Astrocyte (in vitro differentiated cells and primary cell): ENCODE measurements around the gene CCDC102A. TPM values are rescaled to one million over a fixed set of nuclear protein-coding genes. Genes with fewer than 3 reads are reported as not detected.

Source experiments
- DNase-seq: peaks from one replicate; pipeline ENCODE4 v3.0.0-alpha.2; 2010; ENCODE audit warnings: low read depth
- FAIRE-seq: peaks from 2 replicates; lab custom pipeline; 2011; peaks lifted over from hg19 to GRCh38; lab: Jason Lieb, UNC
- H2AFZ ChIP-seq: 2 replicates; pipeline ENCODE4 v1.6.0; 2012; ENCODE audit warnings: low read depth, low read length, inconsistent platforms
- H3K27ac ChIP-seq: 2 replicates; pipeline ENCODE4 v1.5.1; 2011; ENCODE audit warnings: low read depth, low read length, inconsistent platforms
- H3K27me3 ChIP-seq: 2 replicates; pipeline ENCODE4 v1.6.0; 2011; ENCODE audit warnings: low read length, inconsistent platforms; ENCODE audit not compliant: insufficient read depth
- H3K36me3 ChIP-seq: 2 replicates; pipeline ENCODE4 v1.5.1; 2011; ENCODE audit warnings: low read length, inconsistent platforms; ENCODE audit not compliant: insufficient read depth
- H3K4me1 ChIP-seq: 2 replicates; pipeline ENCODE4 v1.5.1; 2011; ENCODE audit warnings: low read length, inconsistent platforms; ENCODE audit not compliant: insufficient read depth
- H3K4me2 ChIP-seq: 2 replicates; pipeline ENCODE4 v1.6.0; 2012; ENCODE audit warnings: low read length, inconsistent platforms
- H3K4me3 ChIP-seq: 2 replicates; pipeline ENCODE4 v1.5.1; 2011; ENCODE audit warnings: low read depth, mild to moderate bottlenecking, low read length, inconsistent platforms; ENCODE audit not compliant: insufficient read depth
- H3K79me2 ChIP-seq: 2 replicates; pipeline ENCODE4 v1.6.0; 2012; ENCODE audit warnings: mild to moderate bottlenecking, low read length, inconsistent platforms; ENCODE audit not compliant: insufficient read depth
- H3K9ac ChIP-seq: 2 replicates; pipeline ENCODE4 v1.6.0; 2012; ENCODE audit warnings: mild to moderate bottlenecking, low read length, inconsistent platforms
- H3K9me3 ChIP-seq: 2 replicates; pipeline ENCODE4 v1.5.1; 2012; ENCODE audit warnings: low read depth, mild to moderate bottlenecking, low read length, inconsistent platforms; ENCODE audit not compliant: insufficient read depth
- H4K20me1 ChIP-seq: 2 replicates; pipeline ENCODE4 v1.6.0; 2012; ENCODE audit warnings: low read length, inconsistent platforms; ENCODE audit not compliant: insufficient read depth
- H3K27ac Mint-ChIP-seq: one replicate; pipeline ENCODE4 v1.8.0; 2021; ENCODE audit warnings: mild to moderate bottlenecking, mixed read lengths; ENCODE audit not compliant: unreplicated experiment
- H3K27me3 Mint-ChIP-seq: one replicate; pipeline ENCODE4 v1.8.0; 2021; ENCODE audit warnings: low read depth, mixed read lengths; ENCODE audit not compliant: unreplicated experiment
- H3K36me3 Mint-ChIP-seq: one replicate; pipeline ENCODE4 v1.8.0; 2021; ENCODE audit warnings: low read depth, mixed read lengths; ENCODE audit not compliant: unreplicated experiment
- H3K4me1 Mint-ChIP-seq: one replicate; pipeline ENCODE4 v1.8.0; 2021; ENCODE audit warnings: low read depth, mixed read lengths; ENCODE audit not compliant: unreplicated experiment
- H3K4me3 Mint-ChIP-seq: one replicate; pipeline ENCODE4 v1.8.0; 2021; ENCODE audit warnings: mild to moderate bottlenecking, moderate library complexity, mixed read lengths; ENCODE audit not compliant: unreplicated experiment
- H3K9me3 Mint-ChIP-seq: one replicate; pipeline ENCODE4 v1.8.0; 2021; ENCODE audit warnings: mild to moderate bottlenecking, mixed read lengths; ENCODE audit not compliant: unreplicated experiment
- EZH2 ChIP-seq: IDR thresholded peaks from 2 replicates; pipeline ENCODE4 v1.6.1; 2012; ENCODE audit warnings: mild to moderate bottlenecking, low read length, inconsistent platforms; ENCODE audit not compliant: insufficient read depth
- total RNA-seq: library from RNA; stranded (reverse); gene quantifications from 2 replicates; pipeline ENCODE4 v1.2.1, GENCODE V29; 2021
- TF ChIP-seq, protein P1 (sequence below): IDR thresholded peaks from 2 replicates; pipeline ENCODE4 v1.5.1; 2011; ENCODE audit warnings: low read depth, mild to moderate bottlenecking, inconsistent platforms, low read length, moderate library complexity; ENCODE audit not compliant: insufficient read depth

Gene CCDC102A
- total RNA-seq, 1 donor from 2014 or later, result 8.8 TPM

DNA sequence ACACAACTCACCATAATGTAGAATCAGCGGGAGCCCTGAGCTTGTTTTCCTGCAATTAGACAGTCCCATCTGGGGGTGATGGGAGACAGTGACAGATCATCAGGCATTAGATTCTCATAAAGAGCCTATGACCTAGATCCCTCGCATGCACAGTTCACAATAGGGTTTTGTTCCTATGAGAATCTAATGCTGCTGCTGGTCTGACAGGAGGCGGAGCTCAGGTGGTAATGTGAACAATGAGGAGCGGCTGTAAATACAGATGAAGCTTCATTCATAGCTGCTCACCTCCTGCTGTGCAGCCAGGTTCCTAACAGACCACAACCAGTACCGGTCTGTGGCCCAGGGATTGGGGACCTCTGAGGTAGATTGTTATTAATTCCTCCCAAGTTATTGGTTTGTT is 47.1 kb downstream of the CCDC102A start:
- Mint-ChIP-seq H3K9me3 (no peaks in the 10 kb centered on the region), H3K27ac (no peak overlapping the region), H3K27me3 (peaks cover 4% of the 10 kb centered on the region), H3K36me3 (no peaks in the 10 kb centered on the region), H3K4me3 (no peak overlapping the region), H3K4me1 (peaks cover 12% of the 10 kb centered on the region)
- H2AFZ ChIP-seq, result no peak overlapping the region
- DNase-seq (no peak), FAIRE-seq (no peak)
- H3K27me3 ChIP-seq, result no peaks in the 10 kb centered on the region
- H4K20me1 ChIP-seq, result peaks cover 6% of the 10 kb centered on the region
- H3K36me3 ChIP-seq, result no peaks in the 10 kb centered on the region
- no peak overlapping the region for H3K4me3 ChIP-seq
- H3K4me2 ChIP-seq, result no peak overlapping the region
- no peak overlapping the region for H3K9ac ChIP-seq
- H3K4me1 ChIP-seq, result peaks cover 4% of the 10 kb centered on the region
- H3K27ac ChIP-seq, result no peak overlapping the region
- peaks cover 4% of the 10 kb centered on the region for H3K9me3 ChIP-seq
- H3K79me2 ChIP-seq, result no peaks in the 10 kb centered on the region
- TF ChIP-seq, protein P1, sequence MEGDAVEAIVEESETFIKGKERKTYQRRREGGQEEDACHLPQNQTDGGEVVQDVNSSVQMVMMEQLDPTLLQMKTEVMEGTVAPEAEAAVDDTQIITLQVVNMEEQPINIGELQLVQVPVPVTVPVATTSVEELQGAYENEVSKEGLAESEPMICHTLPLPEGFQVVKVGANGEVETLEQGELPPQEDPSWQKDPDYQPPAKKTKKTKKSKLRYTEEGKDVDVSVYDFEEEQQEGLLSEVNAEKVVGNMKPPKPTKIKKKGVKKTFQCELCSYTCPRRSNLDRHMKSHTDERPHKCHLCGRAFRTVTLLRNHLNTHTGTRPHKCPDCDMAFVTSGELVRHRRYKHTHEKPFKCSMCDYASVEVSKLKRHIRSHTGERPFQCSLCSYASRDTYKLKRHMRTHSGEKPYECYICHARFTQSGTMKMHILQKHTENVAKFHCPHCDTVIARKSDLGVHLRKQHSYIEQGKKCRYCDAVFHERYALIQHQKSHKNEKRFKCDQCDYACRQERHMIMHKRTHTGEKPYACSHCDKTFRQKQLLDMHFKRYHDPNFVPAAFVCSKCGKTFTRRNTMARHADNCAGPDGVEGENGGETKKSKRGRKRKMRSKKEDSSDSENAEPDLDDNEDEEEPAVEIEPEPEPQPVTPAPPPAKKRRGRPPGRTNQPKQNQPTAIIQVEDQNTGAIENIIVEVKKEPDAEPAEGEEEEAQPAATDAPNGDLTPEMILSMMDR, result no peak
- TF ChIP-seq EZH2, result no peak

DNA sequence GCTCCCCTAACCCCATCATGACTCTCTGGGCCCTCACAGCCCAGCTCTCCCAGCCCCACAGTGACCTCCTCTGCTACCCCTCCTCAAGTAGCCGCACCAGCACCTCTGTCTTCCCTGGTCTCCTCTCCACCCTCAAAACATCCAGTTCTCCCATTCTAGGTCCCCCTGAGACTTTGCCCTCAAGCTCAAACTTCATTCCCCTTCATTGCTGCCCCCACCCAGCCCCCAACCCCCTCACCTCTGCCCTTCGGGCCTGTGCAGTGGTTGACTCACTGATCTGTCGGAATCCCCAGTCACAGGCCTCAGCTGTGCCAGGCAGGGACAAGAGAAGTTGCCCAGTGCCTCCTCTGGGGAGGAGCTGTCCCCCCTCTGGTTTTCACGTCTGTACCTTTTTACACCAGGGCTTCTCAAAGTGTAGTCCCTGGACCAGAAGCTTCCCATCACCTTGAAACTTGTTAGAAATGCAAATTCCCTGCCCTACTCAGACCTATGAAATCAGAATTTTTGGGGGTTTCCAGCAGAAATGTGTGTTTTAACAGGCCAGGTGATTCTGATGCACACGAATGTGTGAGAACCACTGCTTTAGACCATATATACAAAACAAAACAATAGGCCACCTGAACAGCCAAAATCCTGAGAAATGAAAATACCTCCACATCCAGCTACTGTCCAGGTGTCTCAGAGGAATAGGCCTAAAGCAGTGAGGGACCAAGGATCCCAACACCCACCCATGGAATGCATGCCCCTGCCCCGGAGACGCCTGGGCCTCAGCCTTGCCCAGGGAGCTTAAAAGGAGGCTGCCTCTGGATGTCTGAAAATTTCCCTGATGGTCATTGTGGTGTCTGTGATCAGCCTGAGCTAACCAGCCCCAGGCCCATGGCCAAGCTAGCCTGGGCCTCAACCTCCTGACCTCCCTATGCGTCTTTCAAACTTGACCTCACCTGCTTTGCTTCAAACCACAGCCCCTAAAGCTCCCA is 49.2 kb downstream of the CCDC102A start:
- peak overlapping the region; percentile 91 for H3K27ac Mint-ChIP-seq
- no peaks in the 10 kb centered on the region for H3K27me3 ChIP-seq

More for the DNA sequence above, 49.2 kb downstream of the CCDC102A start:
- H3K27me3 Mint-ChIP-seq, result peaks cover 2% of the 10 kb centered on the region
- TF ChIP-seq, protein P1, result no peak
- no peak for TF ChIP-seq EZH2
- H2AFZ ChIP-seq, result peak overlapping the region; percentile 96
- H3K9me3 Mint-ChIP-seq, result no peaks in the 10 kb centered on the region
- peaks cover 4% of the 10 kb centered on the region for H3K4me1 ChIP-seq
- DNase-seq, result no peak
- H3K36me3 Mint-ChIP-seq, result no peaks in the 10 kb centered on the region
- H3K27ac ChIP-seq, result no peak overlapping the region
- peaks cover 12% of the 10 kb centered on the region for H3K4me1 Mint-ChIP-seq
- peak overlapping the region; percentile 78 for H3K4me3 Mint-ChIP-seq
- H3K4me3 ChIP-seq, result peak overlapping the region; percentile 28
- H3K36me3 ChIP-seq, result no peaks in the 10 kb centered on the region
- H3K9me3 ChIP-seq, result peaks cover 4% of the 10 kb centered on the region
- no peak for FAIRE-seq
- H3K79me2 ChIP-seq, result no peaks in the 10 kb centered on the region
- peaks cover 6% of the 10 kb centered on the region for H4K20me1 ChIP-seq
- peak overlapping the region; percentile 98 for H3K4me2 ChIP-seq
- peak overlapping the region; percentile 43 for H3K9ac ChIP-seq
